GM23248 (cell line): Measurements from ENCODE around the gene PEX3.

Experiments
- EZH2 ChIP-seq: fragments of 200-600 bp; sonication (generic); IDR thresholded peaks from 2 replicates; pipeline ENCODE4 v1.6.1; 2018; ENCODE audit warnings: antibody characterized with exemption, mild to moderate bottlenecking; ENCODE audit not compliant: insufficient read depth, poor library complexity, severe bottlenecking
- EZH2phosphoT487 ChIP-seq: fragments of 200-600 bp; sonication (generic); IDR thresholded peaks from 2 replicates; pipeline ENCODE4 v1.6.1; 2018; ENCODE audit warnings: antibody characterized with exemption, moderate library complexity, mild to moderate bottlenecking, low read depth; ENCODE audit not compliant: insufficient read depth

DNA sequence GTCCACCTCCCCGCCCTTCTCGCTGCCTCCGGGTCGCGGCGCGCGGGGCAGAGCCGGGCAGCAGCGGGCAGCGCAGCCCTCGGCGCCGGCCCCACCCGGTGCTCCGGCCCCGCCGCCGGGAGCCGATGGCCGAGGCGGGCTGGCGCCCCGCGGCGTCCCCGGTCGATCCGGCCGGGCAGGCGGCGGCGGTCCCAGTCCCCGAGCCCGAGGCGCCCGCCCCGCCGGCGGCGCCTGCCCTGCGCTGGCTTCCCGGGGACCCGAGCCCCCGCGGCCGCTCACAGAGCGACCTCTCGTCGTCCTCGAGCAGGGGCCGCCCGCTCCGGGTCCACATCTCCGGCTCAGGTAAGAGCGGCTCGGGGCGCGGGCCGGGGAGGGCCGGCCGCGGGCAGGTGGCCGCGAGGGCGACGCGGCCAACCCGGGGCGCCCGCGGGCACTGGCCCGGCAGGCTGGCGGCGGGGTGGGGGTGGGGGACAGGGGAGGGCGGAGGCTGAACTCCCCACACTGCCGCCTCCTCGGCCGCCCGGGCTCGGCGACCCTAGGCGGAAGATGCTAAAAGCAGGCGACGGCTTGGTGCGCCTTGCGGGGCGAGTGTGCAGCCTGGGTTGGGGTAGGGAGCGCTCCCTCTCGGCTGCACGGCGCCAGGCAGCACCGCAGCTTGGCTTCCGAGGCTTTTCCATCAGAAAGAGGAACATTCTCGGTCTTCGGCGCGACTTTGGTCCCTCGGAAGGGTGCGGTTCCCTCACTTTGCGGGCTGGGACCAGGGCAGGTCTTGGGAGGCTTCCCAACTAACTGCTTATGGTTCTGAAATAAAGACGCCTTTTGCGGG lies 86.5 kb downstream of the PEX3 start:
- TF ChIP-seq EZH2 (no peak), EZH2phosphoT487 (no peak)
